ENCODE data around the gene IL6ST.

IL6ST gene

DNA sequence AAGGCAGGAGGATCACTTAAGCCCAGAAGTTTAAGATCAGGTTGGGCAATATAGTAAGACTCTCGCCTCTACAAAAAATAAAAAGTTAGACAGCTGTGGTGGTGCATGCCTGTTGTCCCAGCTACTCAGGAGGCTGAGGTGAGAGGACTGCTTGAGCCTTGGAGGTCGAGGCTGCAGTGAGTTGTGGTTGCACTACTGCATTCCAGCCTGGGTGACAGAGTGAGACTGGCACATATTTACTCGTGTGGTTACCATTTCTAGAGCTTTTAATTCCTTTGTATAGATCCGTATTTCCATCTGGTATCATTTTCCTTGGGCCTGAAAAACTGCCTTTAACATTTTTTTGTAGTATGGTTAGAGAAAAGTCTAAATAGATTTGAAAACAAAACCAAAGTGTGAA lies 7.8 kb downstream of the IL6ST start:
- ATAC-seq (ENCODE audit: low read depth) (no peak), DNase-seq (ENCODE audit: low spot score) (no peak)
- peaks cover 19% of the 10 kb centered on the region for H3K36me3 ChIP-seq (ENCODE audit: low read depth)
- no peak overlapping the region for H3K27ac ChIP-seq (ENCODE audit: poor library complexity, severe bottlenecking)
- TF ChIP-seq, protein P1, sequence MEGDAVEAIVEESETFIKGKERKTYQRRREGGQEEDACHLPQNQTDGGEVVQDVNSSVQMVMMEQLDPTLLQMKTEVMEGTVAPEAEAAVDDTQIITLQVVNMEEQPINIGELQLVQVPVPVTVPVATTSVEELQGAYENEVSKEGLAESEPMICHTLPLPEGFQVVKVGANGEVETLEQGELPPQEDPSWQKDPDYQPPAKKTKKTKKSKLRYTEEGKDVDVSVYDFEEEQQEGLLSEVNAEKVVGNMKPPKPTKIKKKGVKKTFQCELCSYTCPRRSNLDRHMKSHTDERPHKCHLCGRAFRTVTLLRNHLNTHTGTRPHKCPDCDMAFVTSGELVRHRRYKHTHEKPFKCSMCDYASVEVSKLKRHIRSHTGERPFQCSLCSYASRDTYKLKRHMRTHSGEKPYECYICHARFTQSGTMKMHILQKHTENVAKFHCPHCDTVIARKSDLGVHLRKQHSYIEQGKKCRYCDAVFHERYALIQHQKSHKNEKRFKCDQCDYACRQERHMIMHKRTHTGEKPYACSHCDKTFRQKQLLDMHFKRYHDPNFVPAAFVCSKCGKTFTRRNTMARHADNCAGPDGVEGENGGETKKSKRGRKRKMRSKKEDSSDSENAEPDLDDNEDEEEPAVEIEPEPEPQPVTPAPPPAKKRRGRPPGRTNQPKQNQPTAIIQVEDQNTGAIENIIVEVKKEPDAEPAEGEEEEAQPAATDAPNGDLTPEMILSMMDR (IDR thresholded peaks at IDR 0.05; ENCODE audit: poor library complexity, severe bottlenecking), result no peak
- H3K4me1 ChIP-seq (ENCODE audit: insufficient read depth, poor library complexity, severe bottlenecking), result peaks cover 4% of the 10 kb centered on the region
- no peak overlapping the region for H3K4me3 ChIP-seq (ENCODE audit: severe bottlenecking)
- no peaks in the 10 kb centered on the region for H3K27me3 ChIP-seq (ENCODE audit: insufficient read depth, poor library complexity, severe bottlenecking)
- peaks cover 2% of the 10 kb centered on the region for H3K9me3 ChIP-seq (ENCODE audit: severe bottlenecking)

- Histone ChIP-seq H3K4me1 (ENCODE audit: insufficient read depth, poor library complexity, severe bottlenecking) (peaks cover 6% of the 10 kb centered on the region), H3K27me3 (ENCODE audit: insufficient read depth, poor library complexity, severe bottlenecking) (peaks cover 2% of the 10 kb centered on the region), H3K36me3 (ENCODE audit: low read depth) (peaks cover 28% of the 10 kb centered on the region), H3K9me3 (ENCODE audit: severe bottlenecking) (peaks cover 2% of the 10 kb centered on the region), H3K4me3 (ENCODE audit: severe bottlenecking) (no peak overlapping the region), H3K27ac (ENCODE audit: poor library complexity, severe bottlenecking) (no peak overlapping the region)
- ATAC-seq (ENCODE audit: low read depth) (no peak), DNase-seq (ENCODE audit: low spot score) (no peak)
- TF ChIP-seq, protein P1 (IDR thresholded peaks at IDR 0.05; ENCODE audit: poor library complexity, severe bottlenecking), result no peak
Measured at GRCh38 chr5:55985181-55985580, 9.6 kb downstream of the IL6ST start.

DNA sequence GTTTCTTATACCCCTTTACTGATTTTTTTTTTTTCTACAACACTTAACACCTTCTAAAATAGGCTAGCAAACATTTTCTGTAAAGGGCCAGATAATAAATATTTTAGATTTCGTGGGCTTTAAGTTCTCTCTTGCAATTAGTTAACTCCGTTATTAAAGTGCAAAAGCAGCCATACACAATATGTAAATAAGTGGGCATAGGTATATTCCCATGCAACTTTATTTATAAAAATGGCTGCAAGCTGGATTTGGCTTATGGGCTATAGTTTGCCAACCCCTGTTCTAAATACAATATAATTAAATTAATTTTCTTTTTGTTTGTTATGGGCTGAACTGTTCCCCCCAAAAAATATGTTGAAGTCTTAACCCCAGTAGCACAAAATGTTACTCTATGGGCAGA lies 10.8 kb downstream of the IL6ST start:
- no peak for ATAC-seq (ENCODE audit: low read depth)
- DNase-seq (ENCODE audit: low spot score), result no peak
- TF ChIP-seq, protein P1 (IDR thresholded peaks at IDR 0.05; ENCODE audit: poor library complexity, severe bottlenecking), result no peak
- Histone ChIP-seq H3K4me1 (ENCODE audit: insufficient read depth, poor library complexity, severe bottlenecking) (peaks cover 6% of the 10 kb centered on the region), H3K9me3 (ENCODE audit: severe bottlenecking) (peaks cover 2% of the 10 kb centered on the region), H3K27ac (ENCODE audit: poor library complexity, severe bottlenecking) (no peak overlapping the region), H3K4me3 (ENCODE audit: severe bottlenecking) (no peak overlapping the region), H3K36me3 (ENCODE audit: low read depth) (peaks cover 29% of the 10 kb centered on the region), H3K27me3 (ENCODE audit: insufficient read depth, poor library complexity, severe bottlenecking) (peaks cover 2% of the 10 kb centered on the region)

- Histone ChIP-seq H3K27me3 (ENCODE audit: insufficient read depth, poor library complexity, severe bottlenecking) (peaks cover 2% of the 10 kb centered on the region), H3K4me1 (ENCODE audit: insufficient read depth, poor library complexity, severe bottlenecking) (peaks cover 11% of the 10 kb centered on the region), H3K9me3 (ENCODE audit: severe bottlenecking) (peaks cover 2% of the 10 kb centered on the region), H3K4me3 (ENCODE audit: severe bottlenecking) (no peak overlapping the region), H3K27ac (ENCODE audit: poor library complexity, severe bottlenecking) (no peak overlapping the region), H3K36me3 (ENCODE audit: low read depth) (peaks cover 29% of the 10 kb centered on the region)
- TF ChIP-seq, protein P1 (IDR thresholded peaks at IDR 0.05; ENCODE audit: poor library complexity, severe bottlenecking), result peak; percentile 60
- no peak for DNase-seq (ENCODE audit: low spot score)
- ATAC-seq (ENCODE audit: low read depth), result peak; percentile 69
Measured at GRCh38 chr5:55982957-55983381, 11.8 kb downstream of the IL6ST start.

GRCh38 chr5:55973296-55973695 lies 21.5 kb downstream of the IL6ST start:
- H3K27ac ChIP-seq (ENCODE audit: poor library complexity, severe bottlenecking), result no peak overlapping the region
- no peak for ATAC-seq (ENCODE audit: low read depth)
- H3K9me3 ChIP-seq (ENCODE audit: severe bottlenecking), result no peaks in the 10 kb centered on the region
- TF ChIP-seq, protein P1 (IDR thresholded peaks at IDR 0.05; ENCODE audit: poor library complexity, severe bottlenecking), result no peak
- DNase-seq (ENCODE audit: low spot score), result no peak
- peaks cover 11% of the 10 kb centered on the region for H3K36me3 ChIP-seq (ENCODE audit: low read depth)
- no peaks in the 10 kb centered on the region for H3K27me3 ChIP-seq (ENCODE audit: insufficient read depth, poor library complexity, severe bottlenecking)
- peaks cover 5% of the 10 kb centered on the region for H3K4me1 ChIP-seq (ENCODE audit: insufficient read depth, poor library complexity, severe bottlenecking)
- no peak overlapping the region for H3K4me3 ChIP-seq (ENCODE audit: severe bottlenecking)

Measured in RWPE2 (cell line).